Pancreas (tissue), 10 donors: Measurements from ENCODE around the gene BCL7A. TPM values are rescaled to one million over a fixed set of nuclear protein-coding genes. Genes with fewer than 3 reads are reported as not detected.

Experiments
- ATAC-seq, 4 donors: fragments of 200-7000 bp; cut with Tn5 transposase; one replicate each; pipeline versions ENCODE4 v1.8.0 to v1.9.1; 2020; ENCODE audit warnings: mild to moderate bottlenecking in 4 of 4, moderate library complexity in 4 of 4
- DNase-seq, 6 donors: peaks; one replicate each; pipeline ENCODE4 v3.0.0-alpha.2; 2020
- FAIRE-seq: peaks from 2 replicates; lab custom pipeline; 2012; peaks lifted over from hg19 to GRCh38; lab: Jason Lieb, UNC
- H3K27ac ChIP-seq, 4 donors: fragments of 200-600 bp; sonication (generic); 1 replicate in 3 of 4; 2 replicates in 1 of 4; pipeline versions ENCODE4 v1.5.0 to v1.8.0; 2020
- H3K27me3 ChIP-seq, 4 donors: fragments of 200-600 bp; one replicate each; pipeline ENCODE4 v1.8.0; 2021
- H3K36me3 ChIP-seq, 3 donors: fragments of 200-600 bp; sonication (generic) in 1 of 3; one replicate each; pipeline versions ENCODE4 v1.5.0 to v1.8.0; 2020 to 2021
- H3K4me1 ChIP-seq, 3 donors: fragments of 200-600 bp; one replicate each; pipeline ENCODE4 v1.8.0; 2021
- H3K4me3 ChIP-seq, 4 donors: fragments of 200-600 bp; sonication (generic) in 2 of 4; one replicate each; pipeline versions ENCODE4 v1.5.0 to v1.8.0; 2020 to 2021
- H3K9me3 ChIP-seq, 4 donors: fragments of 200-600 bp; one replicate each; pipeline ENCODE4 v1.8.0; 2021
- WGBS, 2 donors: extraction: QIAGEN DNeasy Blood & Tissue Kit; methylation state at CpG; one replicate each; pipeline ENCODE4 v1.1.7; 2013; 5-methylcytosine and 5-hydroxymethylcytosine counted together
- intact Hi-C, 3 donors: fragments of 100-400 bp; cut with DNase I; formaldehyde crosslinking; loops; one replicate each; pipeline versions ENCODE4 v1.11.1 to v1.14.2; 2022
- polyA plus RNA-seq, 2 donors: library from polyadenylated mRNA; stranded (reverse); fragments of 200-250 nt; gene quantifications; one replicate each; pipeline ENCODE4 v1.2.3, GENCODE V29; 2013
- total RNA-seq, 6 donors: library from RNA; stranded (reverse); fragmentation: NEBNext Ultra II Directional in 4 of 6; extraction: Animal tissue kit (Norgen Biotek cat#: 25700) in 4 of 6; gene quantifications; one replicate each; pipeline versions ENCODE4 v1.2.1 to v1.2.4, GENCODE V29; 2021 to 2023
- TF ChIP-seq, protein P1 (sequence below), 4 donors: fragments of 200-600 bp; sonication (generic) in 3 of 4; IDR thresholded peaks; one replicate each; pipeline versions ENCODE4 v1.5.0 to v1.8.0; 2021; ENCODE audit warnings: antibody characterized with exemption in 4 of 4
- donor health status: healthy with polysubstance abuse.
- donor health status: DM: no; HTN: no; CAD: no; lungs with moderate emphysema.
- donor health status: DM: no; HTN: no; CAD: no.
- donor health status: control.
- donor health status: control.
- donor health status: Bipolar disorder and iron deficiency.
- donor health status: DM: yes; HTN: yes; CAD: no.
- donor health status: DM: no; HTN: no; CAD: no.
- donor health status: DM: no; HTN: no; CAD: no.
- donor health status: DM: yes; HTN: yes; CAD: no.

The BCL7A gene
- total and polyA plus RNA-seq, 8 donors: 6.9 to 13.4 (median 9.0) TPM

DNA sequence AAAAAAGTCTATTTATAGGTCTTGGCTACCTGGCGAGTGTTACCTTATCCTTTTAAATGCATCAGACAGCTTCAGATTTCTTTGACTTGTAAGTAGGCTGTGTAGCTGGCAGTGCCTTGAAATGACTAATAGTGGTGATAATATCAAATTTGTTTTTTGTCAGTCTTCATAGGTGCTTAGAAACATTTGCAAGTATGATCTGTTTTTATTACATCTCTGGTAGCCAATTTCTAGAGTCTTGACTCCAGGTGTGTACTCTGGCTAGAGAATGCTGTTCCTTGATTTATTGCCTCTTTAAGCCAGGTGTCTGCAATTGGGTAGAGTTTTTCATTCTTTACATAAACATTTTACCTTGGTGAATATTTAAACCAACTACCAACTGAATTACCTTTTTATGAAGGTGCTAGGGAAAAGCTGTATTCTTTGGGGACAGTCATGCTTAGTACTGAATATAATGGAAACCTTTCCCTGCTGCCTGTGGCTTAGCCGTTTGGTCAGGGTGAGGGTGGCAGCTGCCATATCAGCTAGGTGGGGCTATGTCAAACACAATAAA lies 89.5 kb downstream of the BCL7A start:
- H3K4me1 ChIP-seq: peaks cover 29 to 67% (median 37%) of the 10 kb centered on the region in 3 donors
- FAIRE-seq (peak; percentile 87), ATAC-seq (peak; percentile 63 to 80 (median 74)), DNase-seq (peak in 3 of 6 donors; percentile 4 to 30 (median 22))
- no peaks in the 10 kb centered on the region for H3K9me3 ChIP-seq
- intact Hi-C loops: no loop called here
- no peak overlapping the region for H3K4me3 ChIP-seq
- H3K36me3 ChIP-seq: no peaks in the 10 kb centered on the region
- peak overlapping the region in 3 of 4 donors; percentile 20 to 79 (median 71) for H3K27ac ChIP-seq
- no peaks in the 10 kb centered on the region for H3K27me3 ChIP-seq
- TF ChIP-seq, protein P1, sequence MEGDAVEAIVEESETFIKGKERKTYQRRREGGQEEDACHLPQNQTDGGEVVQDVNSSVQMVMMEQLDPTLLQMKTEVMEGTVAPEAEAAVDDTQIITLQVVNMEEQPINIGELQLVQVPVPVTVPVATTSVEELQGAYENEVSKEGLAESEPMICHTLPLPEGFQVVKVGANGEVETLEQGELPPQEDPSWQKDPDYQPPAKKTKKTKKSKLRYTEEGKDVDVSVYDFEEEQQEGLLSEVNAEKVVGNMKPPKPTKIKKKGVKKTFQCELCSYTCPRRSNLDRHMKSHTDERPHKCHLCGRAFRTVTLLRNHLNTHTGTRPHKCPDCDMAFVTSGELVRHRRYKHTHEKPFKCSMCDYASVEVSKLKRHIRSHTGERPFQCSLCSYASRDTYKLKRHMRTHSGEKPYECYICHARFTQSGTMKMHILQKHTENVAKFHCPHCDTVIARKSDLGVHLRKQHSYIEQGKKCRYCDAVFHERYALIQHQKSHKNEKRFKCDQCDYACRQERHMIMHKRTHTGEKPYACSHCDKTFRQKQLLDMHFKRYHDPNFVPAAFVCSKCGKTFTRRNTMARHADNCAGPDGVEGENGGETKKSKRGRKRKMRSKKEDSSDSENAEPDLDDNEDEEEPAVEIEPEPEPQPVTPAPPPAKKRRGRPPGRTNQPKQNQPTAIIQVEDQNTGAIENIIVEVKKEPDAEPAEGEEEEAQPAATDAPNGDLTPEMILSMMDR (IDR thresholded peaks at IDR 0.05): no peak
- 5 to 9% methylated on average over 2 of the region's 2 CpGs for WGBS, 2 donors

Other genes starting within 250 kb of the BCL7A start
- gene RHOF, start 228.2 kb upstream of the BCL7A start, total RNA-seq: 10 to 100 TPM in 1 of 6 donors, 1 to 10 TPM in 5; 3.6 to 12.6 (median 4.9) TPM
- gene RHOF, start 228.2 kb upstream of the BCL7A start, polyA plus RNA-seq: 1 to 10 TPM; 2.8 to 5.6 TPM
- gene SETD1B, start 217.9 kb upstream of the BCL7A start, total RNA-seq: 10 to 100 TPM; 10.5 to 16.3 (median 12.2) TPM
- 10 to 100 TPM in 1 of 2 donors, 1 to 10 TPM in 1; 9.2 to 18.5 TPM for gene SETD1B, start 217.9 kb upstream of the BCL7A start, polyA plus RNA-seq
- gene HPD, start 163.0 kb upstream of the BCL7A start, total RNA-seq: 1 to 10 TPM in 5 of 6 donors, under 1 TPM in 1; 0.71 to 3.0 (median 1.9) TPM
- gene HPD, start 163.0 kb upstream of the BCL7A start, polyA plus RNA-seq: 1 to 10 TPM; 2.8 to 3.9 TPM
- 10 to 100 TPM; 22.4 to 32.8 (median 25.6) TPM for gene PSMD9, start 133.1 kb upstream of the BCL7A start, total RNA-seq
- 10 to 100 TPM; 20.5 to 39.4 TPM for gene PSMD9, start 133.1 kb upstream of the BCL7A start, polyA plus RNA-seq
- gene CFAP251, start 103.3 kb upstream of the BCL7A start, total RNA-seq: 1 to 10 TPM; 1.7 to 4.6 (median 2.9) TPM
- gene CFAP251, start 103.3 kb upstream of the BCL7A start, polyA plus RNA-seq: 1 to 10 TPM; 5.8 to 5.9 TPM
- gene MLXIP, start 56.9 kb downstream of the BCL7A start, total RNA-seq: 10 to 100 TPM; 44.0 to 78.0 (median 55.5) TPM
- gene MLXIP, start 56.9 kb downstream of the BCL7A start, polyA plus RNA-seq: 10 to 100 TPM; 35.4 to 90.1 TPM
- not detected for gene IL31, start 152.3 kb downstream of the BCL7A start, total RNA-seq
- not detected for gene IL31, start 152.3 kb downstream of the BCL7A start, polyA plus RNA-seq
- gene LRRC43, start 161.2 kb downstream of the BCL7A start, total RNA-seq: 1 to 10 TPM in 1 of 6 donors, under 1 TPM in 5; 0.12 to 1.3 (median 0.47) TPM
- 1 to 10 TPM in 1 of 2 donors, under 1 TPM in 1; 0.57 to 1.6 TPM for gene LRRC43, start 161.2 kb downstream of the BCL7A start, polyA plus RNA-seq
- gene B3GNT4, start 181.8 kb downstream of the BCL7A start, total RNA-seq: under 1 TPM in 4 of 6 donors, not detected in 2; 0.06 to 0.28 (median 0.12) TPM
- gene B3GNT4, start 181.8 kb downstream of the BCL7A start, polyA plus RNA-seq: under 1 TPM; 0.34 to 0.61 TPM
- gene DIABLO, start 204.2 kb downstream of the BCL7A start, total RNA-seq: 10 to 100 TPM; 13.2 to 20.6 (median 18.0) TPM
- gene DIABLO, start 204.2 kb downstream of the BCL7A start, polyA plus RNA-seq: 10 to 100 TPM; 18.4 to 42.1 TPM
- gene VPS33A, start 244.6 kb downstream of the BCL7A start, total RNA-seq: 10 to 100 TPM in 1 of 6 donors, 1 to 10 TPM in 5; 4.5 to 12.0 (median 6.6) TPM
- 1 to 10 TPM; 4.2 to 7.6 TPM for gene VPS33A, start 244.6 kb downstream of the BCL7A start, polyA plus RNA-seq